Natural killer cell treated with Interleukin-12 subunit alpha and Interleukin-12 subunit beta and Interleukin-15 and Interleukin-18, amount 100 ng/mL, for 72 hours (primary cell): ENCODE measurements around the gene P4HB. TPM values are rescaled to one million over a fixed set of nuclear protein-coding genes. Genes with fewer than 3 reads are reported as not detected.

Experiments used
- ATAC-seq, 2 donors: fragments of 150-1000 bp; cut with Tn5 transposase in 1 of 2; sonication (Bioruptor Pico), chemical (Tn5 transposase) in 1 of 2; 2 replicates each; pipeline ENCODE4 v1.10.0; 2021
- DNase-seq: peaks from one replicate; pipeline ENCODE4 v3.0.0; 2022; ENCODE audit warnings: low spot score
- H3K27ac Mint-ChIP-seq, 2 donors: 1 replicate in 1 of 2; 2 replicates in 1 of 2; pipeline ENCODE4 v1.8.0; 2022; ENCODE audit warnings: mixed read lengths in 2 of 2, mild to moderate bottlenecking in 1 of 2, moderate library complexity in 1 of 2
- H3K27me3 Mint-ChIP-seq, 2 donors: 1 replicate in 1 of 2; 2 replicates in 1 of 2; pipeline ENCODE4 v1.8.0; 2022; ENCODE audit warnings: mixed read lengths in 2 of 2
- H3K36me3 Mint-ChIP-seq: one replicate; pipeline ENCODE4 v1.8.0; 2022; ENCODE audit warnings: mixed read lengths
- H3K4me1 Mint-ChIP-seq, 2 donors: 1 replicate in 1 of 2; 2 replicates in 1 of 2; pipeline ENCODE4 v1.8.0; 2022; ENCODE audit warnings: low read depth in 2 of 2, mixed read lengths in 2 of 2, mild to moderate bottlenecking in 1 of 2
- H3K4me3 Mint-ChIP-seq: one replicate; pipeline ENCODE4 v1.8.0; 2022; ENCODE audit warnings: mixed read lengths
- H3K9me3 Mint-ChIP-seq: 2 replicates; pipeline ENCODE4 v1.8.0; 2022; ENCODE audit warnings: mixed read lengths
- total RNA-seq, 2 donors: library from RNA; stranded (reverse); gene quantifications; one replicate each; pipeline ENCODE4 v1.2.3, GENCODE V29; 2022

P4HB gene
- total RNA-seq, 2 donors from 2014 or later: 691 to 774 TPM

GRCh38 chr17:81832608-81833159 is 27.7 kb downstream of the P4HB start:
- no peaks in the 10 kb centered on the region for H3K9me3 Mint-ChIP-seq
- peak overlapping the region; percentile 86 to 93 for H3K27ac Mint-ChIP-seq
- DNase-seq (no peak), ATAC-seq (peak; percentile 28 to 51)
- H3K27me3 Mint-ChIP-seq: no peaks in the 10 kb centered on the region
- no peaks in the 10 kb centered on the region for H3K36me3 Mint-ChIP-seq
- peaks cover 24 to 33% of the 10 kb centered on the region in 2 donors for H3K4me1 Mint-ChIP-seq
- peak overlapping the region; percentile 91 for H3K4me3 Mint-ChIP-seq

GRCh38 chr17:81831957-81832607 is 28.3 kb downstream of the P4HB start:
- Mint-ChIP-seq H3K27me3 (no peaks in the 10 kb centered on the region), H3K36me3 (no peaks in the 10 kb centered on the region), H3K4me3 (peak overlapping the region; percentile 91), H3K9me3 (no peaks in the 10 kb centered on the region), H3K4me1 (peaks cover 22 to 30% of the 10 kb centered on the region in 2 donors), H3K27ac (peak overlapping the region; percentile 86 to 93)
- DNase-seq (peak; percentile 59), ATAC-seq (peak; percentile 22 to 47)

DNA sequence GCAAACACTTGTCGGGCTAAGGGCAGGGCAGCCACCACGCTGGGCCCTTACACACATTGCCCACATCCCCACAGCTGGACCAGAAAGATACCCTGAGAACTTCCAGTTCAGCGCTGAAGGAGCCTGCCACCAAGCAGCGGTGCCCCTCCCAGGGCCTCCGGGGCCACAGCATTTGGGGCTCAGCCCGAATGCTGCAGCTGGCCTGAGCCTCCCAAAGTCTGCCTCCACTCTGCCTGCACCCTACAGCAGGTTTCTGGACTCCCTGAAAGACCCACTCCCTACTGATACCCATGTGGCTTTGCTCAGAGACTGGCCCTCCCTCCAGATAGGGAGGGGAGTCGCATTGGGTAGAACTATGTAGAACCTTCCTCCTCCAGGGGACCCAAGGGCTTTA is 28.8 kb downstream of the P4HB start:
- Mint-ChIP-seq H3K27ac (peak overlapping the region; percentile 86 to 93), H3K9me3 (no peaks in the 10 kb centered on the region), H3K36me3 (no peaks in the 10 kb centered on the region), H3K4me3 (peak overlapping the region; percentile 91), H3K27me3 (no peaks in the 10 kb centered on the region), H3K4me1 (peaks cover 22 to 30% of the 10 kb centered on the region in 2 donors)
- DNase-seq (no peak), ATAC-seq (no peak)

DNA sequence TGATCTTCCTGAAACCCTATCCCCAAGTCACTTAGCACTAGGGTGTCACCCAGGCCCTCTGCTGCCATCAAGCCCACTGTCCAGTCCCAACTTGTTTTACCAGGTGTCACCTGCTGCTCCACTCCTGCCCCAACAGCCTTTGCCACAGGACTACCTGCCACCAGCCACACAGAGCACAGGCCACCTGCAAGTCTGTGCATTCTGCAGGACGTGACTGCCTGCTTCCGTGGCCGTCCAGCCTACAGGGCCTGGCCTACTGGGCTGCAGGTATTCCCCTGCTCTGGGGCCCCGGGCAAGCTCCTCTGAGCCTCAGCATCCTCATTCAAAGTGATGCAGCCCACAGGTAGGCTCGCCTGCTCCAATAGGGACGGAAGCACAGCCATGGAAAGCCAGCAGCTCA is 30.5 kb downstream of the P4HB start:
- ATAC-seq (no peak), DNase-seq (no peak)
- peak overlapping the region; percentile 12 for H3K4me3 Mint-ChIP-seq
- no peaks in the 10 kb centered on the region for H3K36me3 Mint-ChIP-seq
- peak overlapping the region in 1 of 2 donors; percentile 16 for H3K27ac Mint-ChIP-seq
- H3K27me3 Mint-ChIP-seq: no peaks in the 10 kb centered on the region
- H3K4me1 Mint-ChIP-seq: peaks cover 27 to 30% of the 10 kb centered on the region in 2 donors
- no peaks in the 10 kb centered on the region for H3K9me3 Mint-ChIP-seq

- Mint-ChIP-seq H3K4me1 (peaks cover 26 to 30% of the 10 kb centered on the region in 2 donors), H3K4me3 (peak overlapping the region; percentile 21), H3K27me3 (no peaks in the 10 kb centered on the region), H3K27ac (no peak overlapping the region), H3K9me3 (no peaks in the 10 kb centered on the region), H3K36me3 (no peaks in the 10 kb centered on the region)
- DNase-seq (peak; percentile 51), ATAC-seq (no peak)
These were observed 31.7 kb downstream of the P4HB start for GRCh38 chr17:81828656-81829055.

DNA sequence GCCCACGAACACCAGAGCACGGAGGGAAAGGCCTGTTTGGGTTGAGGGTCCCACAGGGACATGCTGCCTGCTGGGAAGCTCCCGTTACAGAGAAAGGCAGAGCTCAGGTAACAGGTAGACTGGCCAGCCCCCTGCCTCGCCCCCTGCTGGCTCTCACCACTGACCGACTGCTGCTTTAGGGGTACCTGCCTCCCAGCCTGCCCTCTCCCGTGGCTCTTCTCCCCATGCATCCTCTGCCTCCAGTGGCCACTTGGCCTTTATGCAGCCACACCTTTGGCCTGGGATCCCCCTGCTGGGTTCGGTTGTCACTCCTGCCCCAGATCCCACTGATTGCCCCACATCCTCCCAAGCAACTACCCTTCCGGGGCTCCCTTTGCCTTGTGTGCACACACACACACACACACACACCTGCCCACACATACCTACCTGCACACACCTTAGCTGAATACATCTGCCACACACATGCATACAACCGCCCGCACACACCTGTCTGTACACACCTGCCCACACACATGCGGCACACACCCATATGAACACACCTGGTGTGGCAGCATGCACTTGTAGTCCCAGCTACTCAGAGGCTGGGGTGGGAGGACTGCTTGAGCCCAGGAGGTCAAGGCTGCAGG is 34.4 kb downstream of the P4HB start:
- Mint-ChIP-seq H3K4me3 (no peak overlapping the region), H3K27me3 (no peaks in the 10 kb centered on the region), H3K27ac (no peak overlapping the region), H3K36me3 (no peaks in the 10 kb centered on the region), H3K4me1 (peaks cover 14 to 15% of the 10 kb centered on the region in 2 donors), H3K9me3 (no peaks in the 10 kb centered on the region)
- ATAC-seq (no peak), DNase-seq (no peak)

- DNase-seq (no peak), ATAC-seq (no peak)
- H3K27ac Mint-ChIP-seq: no peak overlapping the region
- H3K9me3 Mint-ChIP-seq: no peaks in the 10 kb centered on the region
- H3K4me3 Mint-ChIP-seq: no peak overlapping the region
- H3K4me1 Mint-ChIP-seq: peaks cover 9 to 10% of the 10 kb centered on the region in 2 donors
- no peaks in the 10 kb centered on the region for H3K36me3 Mint-ChIP-seq
- H3K27me3 Mint-ChIP-seq: no peaks in the 10 kb centered on the region
These were observed 35.7 kb downstream of the P4HB start for GRCh38 chr17:81824595-81824994.

DNA sequence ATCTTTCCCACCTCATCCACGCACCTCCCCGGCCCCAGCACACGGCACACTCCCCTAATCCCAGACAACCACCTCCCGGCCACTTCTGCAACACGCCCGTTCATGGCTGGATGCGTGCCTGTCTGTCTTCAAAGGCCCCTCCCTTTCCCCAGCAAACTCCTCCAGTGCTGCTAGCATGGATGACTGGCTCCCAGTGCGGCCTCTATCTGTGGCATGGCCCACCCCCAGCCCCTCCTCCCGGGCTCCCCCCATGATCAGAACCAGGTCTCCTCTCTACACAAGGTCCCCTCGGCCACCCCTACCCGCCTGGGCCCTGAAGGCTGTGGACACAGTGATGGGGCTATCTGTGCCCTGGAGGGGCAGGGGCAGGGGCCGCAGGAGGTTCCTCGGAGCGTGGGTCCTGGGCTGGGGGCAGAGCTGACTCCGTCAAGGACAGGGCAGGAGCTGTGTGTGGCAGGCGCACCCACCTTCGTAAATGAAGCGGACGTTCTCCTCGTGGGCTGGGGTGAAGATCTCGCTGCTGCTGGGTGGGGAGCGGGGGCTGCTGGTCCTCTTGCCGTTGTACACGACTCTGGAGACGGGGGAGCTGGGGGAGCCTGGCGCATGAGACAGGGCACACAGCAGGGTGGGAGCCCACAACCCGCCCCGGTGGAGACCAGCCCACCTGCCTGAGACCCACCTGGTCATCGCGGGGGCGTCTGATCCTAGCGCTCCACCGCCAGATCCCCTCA is 36.4 kb downstream of the P4HB start:
- Mint-ChIP-seq H3K27ac (no peak overlapping the region), H3K4me1 (peaks cover 6 to 9% of the 10 kb centered on the region in 2 donors), H3K36me3 (no peaks in the 10 kb centered on the region), H3K27me3 (no peaks in the 10 kb centered on the region), H3K9me3 (no peaks in the 10 kb centered on the region), H3K4me3 (no peak overlapping the region)
- no peak for DNase-seq
- ATAC-seq: no peak

- Mint-ChIP-seq H3K27ac (no peak overlapping the region), H3K4me1 (peaks cover 0 to 6% of the 10 kb centered on the region in 2 donors), H3K36me3 (no peaks in the 10 kb centered on the region), H3K9me3 (no peaks in the 10 kb centered on the region), H3K27me3 (no peaks in the 10 kb centered on the region), H3K4me3 (no peak overlapping the region)
- no peak for DNase-seq
- peak in 1 of 2 donors; percentile 11 for ATAC-seq
These were observed 37.1 kb downstream of the P4HB start for GRCh38 chr17:81822996-81823819.

- peaks cover 0 to 5% of the 10 kb centered on the region in 2 donors for H3K27me3 Mint-ChIP-seq
- no peaks in the 10 kb centered on the region for H3K36me3 Mint-ChIP-seq
- H3K9me3 Mint-ChIP-seq: no peaks in the 10 kb centered on the region
- no peak for ATAC-seq
- H3K4me1 Mint-ChIP-seq: peaks cover 0 to 6% of the 10 kb centered on the region in 2 donors
- no peak overlapping the region for H3K4me3 Mint-ChIP-seq
- H3K27ac Mint-ChIP-seq: no peak overlapping the region
- no peak for DNase-seq
These were observed 38.1 kb downstream of the P4HB start for GRCh38 chr17:81822312-81822637.

- peaks cover 0 to 6% of the 10 kb centered on the region in 2 donors for H3K4me1 Mint-ChIP-seq
- DNase-seq: no peak
- no peak overlapping the region for H3K4me3 Mint-ChIP-seq
- H3K27ac Mint-ChIP-seq: no peak overlapping the region
- H3K9me3 Mint-ChIP-seq: no peaks in the 10 kb centered on the region
- H3K36me3 Mint-ChIP-seq: no peaks in the 10 kb centered on the region
- ATAC-seq: peak; percentile 26 to 46
- H3K27me3 Mint-ChIP-seq: peaks cover 0 to 7% of the 10 kb centered on the region in 2 donors
These were observed 38.6 kb downstream of the P4HB start for GRCh38 chr17:81821603-81822311.

DNA sequence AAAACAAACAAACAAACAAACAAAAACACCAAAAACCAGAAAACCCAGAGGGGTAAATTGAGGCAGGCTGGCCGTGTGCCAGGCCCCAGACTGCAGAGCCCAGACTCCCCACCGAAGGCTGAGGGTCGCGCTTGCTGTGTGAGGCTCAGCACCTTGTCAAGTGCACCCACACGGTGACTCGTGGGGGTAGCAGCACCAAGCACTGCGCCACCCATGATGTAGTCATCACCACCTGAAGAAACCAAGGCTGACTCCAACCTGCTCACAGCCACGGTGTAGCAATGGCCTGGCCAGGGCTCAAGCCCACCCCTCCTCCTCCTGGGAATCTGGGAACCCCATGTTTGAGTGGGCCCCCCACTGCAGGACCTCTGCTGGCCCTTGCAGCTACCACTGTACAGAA is 39.2 kb downstream of the P4HB start:
- no peaks in the 10 kb centered on the region for H3K9me3 Mint-ChIP-seq
- H3K27me3 Mint-ChIP-seq: peaks cover 0 to 10% of the 10 kb centered on the region in 2 donors
- H3K4me1 Mint-ChIP-seq: peaks cover 0 to 4% of the 10 kb centered on the region in 2 donors
- no peaks in the 10 kb centered on the region for H3K36me3 Mint-ChIP-seq
- no peak overlapping the region for H3K4me3 Mint-ChIP-seq
- no peak overlapping the region for H3K27ac Mint-ChIP-seq
- no peak for DNase-seq
- no peak for ATAC-seq

GRCh38 chr17:81819708-81820107 is 40.6 kb downstream of the P4HB start:
- no peaks in the 10 kb centered on the region for H3K4me1 Mint-ChIP-seq
- H3K4me3 Mint-ChIP-seq: no peak overlapping the region
- ATAC-seq (no peak), DNase-seq (no peak)
- no peaks in the 10 kb centered on the region for H3K36me3 Mint-ChIP-seq
- peaks cover 0 to 11% of the 10 kb centered on the region in 2 donors for H3K27me3 Mint-ChIP-seq
- H3K9me3 Mint-ChIP-seq: no peaks in the 10 kb centered on the region
- H3K27ac Mint-ChIP-seq: no peak overlapping the region
